Fibroblast of villous mesenchyme (primary cell): Measurements from ENCODE around the gene PTPRE. TPM values are rescaled to one million over a fixed set of nuclear protein-coding genes. Genes with fewer than 3 reads are reported as not detected.
"Not testable (repeated sequence)": the region's sequence is repeated elsewhere in the genome, so short reads cannot be mapped to it uniquely, and the experiment has no call there.

Source experiments
- DNase-seq: peaks from one replicate; pipeline ENCODE4 v3.0.0-alpha.2; 2010; ENCODE audit warnings: low read depth
- H3K4me3 ChIP-seq: 2 replicates; pipeline ENCODE4 v1.5.1; 2011; ENCODE audit warnings: low read depth, mild to moderate bottlenecking, low read length
- total RNA-seq: library from RNA; depleted of rRNA; stranded (reverse); fragments of >200 nt; gene quantifications from 2 replicates; pipeline ENCODE4 v1.2.3, GENCODE V29; 2012
- TF ChIP-seq, protein P1 (sequence below): IDR thresholded peaks from 2 replicates; pipeline ENCODE4 v1.5.1; 2012; ENCODE audit warnings: low read depth, mild to moderate bottlenecking, low read length; ENCODE audit not compliant: insufficient read depth

The PTPRE gene
- total RNA-seq, 1 donor = 11.2 TPM

GRCh38 chr10:128086003-128086863 is 179.3 kb downstream of the PTPRE start:
- TF ChIP-seq, protein P1, sequence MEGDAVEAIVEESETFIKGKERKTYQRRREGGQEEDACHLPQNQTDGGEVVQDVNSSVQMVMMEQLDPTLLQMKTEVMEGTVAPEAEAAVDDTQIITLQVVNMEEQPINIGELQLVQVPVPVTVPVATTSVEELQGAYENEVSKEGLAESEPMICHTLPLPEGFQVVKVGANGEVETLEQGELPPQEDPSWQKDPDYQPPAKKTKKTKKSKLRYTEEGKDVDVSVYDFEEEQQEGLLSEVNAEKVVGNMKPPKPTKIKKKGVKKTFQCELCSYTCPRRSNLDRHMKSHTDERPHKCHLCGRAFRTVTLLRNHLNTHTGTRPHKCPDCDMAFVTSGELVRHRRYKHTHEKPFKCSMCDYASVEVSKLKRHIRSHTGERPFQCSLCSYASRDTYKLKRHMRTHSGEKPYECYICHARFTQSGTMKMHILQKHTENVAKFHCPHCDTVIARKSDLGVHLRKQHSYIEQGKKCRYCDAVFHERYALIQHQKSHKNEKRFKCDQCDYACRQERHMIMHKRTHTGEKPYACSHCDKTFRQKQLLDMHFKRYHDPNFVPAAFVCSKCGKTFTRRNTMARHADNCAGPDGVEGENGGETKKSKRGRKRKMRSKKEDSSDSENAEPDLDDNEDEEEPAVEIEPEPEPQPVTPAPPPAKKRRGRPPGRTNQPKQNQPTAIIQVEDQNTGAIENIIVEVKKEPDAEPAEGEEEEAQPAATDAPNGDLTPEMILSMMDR = no peak
- H3K4me3 ChIP-seq = no peak overlapping the region
- no peak for DNase-seq

DNA sequence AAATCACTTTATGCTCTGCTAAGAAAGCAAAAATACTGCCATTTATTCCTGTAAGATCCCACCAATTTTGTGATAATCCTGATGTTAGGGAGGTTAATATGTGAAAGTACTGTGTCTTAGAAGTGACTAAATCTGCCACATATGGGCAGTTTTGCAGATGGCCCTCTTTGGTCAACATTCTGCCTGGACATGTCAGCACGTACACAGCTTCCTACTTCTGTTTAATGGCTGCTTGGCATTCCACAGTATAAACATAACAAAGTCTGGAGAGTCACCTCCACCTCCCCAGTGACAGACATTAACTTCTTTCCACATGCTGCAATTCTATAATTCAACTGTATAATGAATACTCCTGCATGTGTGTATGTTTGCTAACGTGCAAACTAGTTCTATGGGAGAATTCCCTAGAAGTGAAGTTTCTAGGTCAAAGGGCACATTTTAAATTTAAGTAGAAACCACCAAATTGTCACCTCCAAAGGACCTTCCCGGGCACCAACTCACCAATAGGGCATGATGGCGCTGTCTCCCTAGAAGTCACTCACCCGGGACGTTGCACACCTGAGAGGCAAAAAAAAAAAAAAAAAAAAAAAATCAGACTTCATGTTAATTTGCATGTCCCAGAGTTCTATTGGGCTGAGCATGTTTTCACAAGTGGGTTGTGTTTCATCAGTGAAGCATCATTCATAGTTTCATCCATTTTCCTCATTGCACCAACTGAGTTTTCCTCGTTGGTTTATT is 180.4 kb downstream of the PTPRE start:
- DNase-seq = no peak
- TF ChIP-seq, protein P1 = no peak
- H3K4me3 ChIP-seq = no peak overlapping the region

- TF ChIP-seq, protein P1 = no peak
- no peak overlapping the region for H3K4me3 ChIP-seq
- no peak for DNase-seq
Observed at GRCh38 chr10:128087884-128088709, 181.2 kb downstream of the PTPRE start.

GRCh38 chr10:128091636-128092210 is 184.8 kb downstream of the PTPRE start:
- no peak for DNase-seq
- TF ChIP-seq, protein P1 = no peak
- no peak overlapping the region for H3K4me3 ChIP-seq

GRCh38 chr10:128092454-128092853 is 185.6 kb downstream of the PTPRE start:
- H3K4me3 ChIP-seq = no peak overlapping the region
- no peak for DNase-seq
- TF ChIP-seq, protein P1 = no peak

DNA sequence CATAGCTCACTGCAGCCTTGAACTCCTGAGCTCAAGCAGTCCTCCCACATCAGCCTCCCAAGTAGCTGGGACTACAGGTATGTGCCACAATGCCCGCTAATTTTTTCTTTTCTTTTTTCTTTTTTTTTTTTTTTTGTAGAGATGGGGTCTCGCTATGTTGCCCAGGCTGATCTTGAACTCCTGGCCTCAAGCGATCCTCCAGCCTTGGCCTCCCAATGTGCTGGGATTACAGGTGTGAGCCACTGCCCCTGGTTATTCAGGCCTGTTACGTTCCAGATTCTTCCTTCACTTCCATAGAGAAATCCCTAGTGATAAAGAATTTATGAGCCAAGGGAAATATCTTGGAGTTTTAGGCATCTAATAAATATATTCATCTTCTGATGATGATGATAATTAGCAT is 187.7 kb downstream of the PTPRE start:
- H3K4me3 ChIP-seq, DNase-seq: not testable (repeated sequence)
